Endothelial cell of umbilical vein (primary cell): ENCODE results near the gene TUSC2.

ENCODE experiments used
- EZH2 ChIP-seq: IDR thresholded peaks from 2 replicates; pipeline ENCODE4 v1.6.1; 2012; ENCODE audit warnings: borderline replicate concordance, low read depth, mild to moderate bottlenecking, moderate library complexity, low read length, inconsistent platforms; ENCODE audit not compliant: severe bottlenecking
- FOS ChIP-seq: IDR thresholded peaks from 2 replicates; pipeline ENCODE4 v1.6.1; 2011; ENCODE audit warnings: mild to moderate bottlenecking, low read length, moderate library complexity, borderline replicate concordance; ENCODE audit not compliant: insufficient read depth
- GATA2 ChIP-seq: IDR thresholded peaks from 2 replicates; pipeline ENCODE4 v1.7.0; 2011; ENCODE audit warnings: low read depth, mild to moderate bottlenecking, moderate library complexity, mixed read lengths, low read length; ENCODE audit not compliant: insufficient read length, insufficient read depth
- JUN ChIP-seq: IDR thresholded peaks from 2 replicates; pipeline ENCODE4 v1.6.1; 2011; ENCODE audit warnings: borderline replicate concordance, low read depth; ENCODE audit not compliant: insufficient read length, insufficient read depth
- MAX ChIP-seq: IDR thresholded peaks from 2 replicates; pipeline ENCODE4 v1.6.1; 2011; ENCODE audit not compliant: insufficient read depth, insufficient read length
- MYC ChIP-seq: IDR thresholded peaks from one replicate; pipeline ENCODE4 v1.6.1; 2011; ENCODE audit warnings: mild to moderate bottlenecking, low read depth, low read length
- POLR2A ChIP-seq: IDR thresholded peaks from 2 replicates; pipeline ENCODE4 v1.6.1; 2012; ENCODE audit warnings: low read depth, mild to moderate bottlenecking, control low read depth, low read length
- POLR2AphosphoS5 ChIP-seq: IDR thresholded peaks from 2 replicates; pipeline ENCODE4 v1.6.1; 2012; ENCODE audit warnings: low read depth, mild to moderate bottlenecking, control low read depth, low read length, moderate library complexity; ENCODE audit not compliant: insufficient read depth
- TF ChIP-seq, protein P1 (sequence below), 2 donors: IDR thresholded peaks; 1 replicate in 1 of 2; 2 replicates in 1 of 2; pipeline ENCODE4 v1.5.1; 2011; ENCODE audit warnings: low read length in 2 of 2, mild to moderate bottlenecking in 2 of 2, moderate library complexity in 2 of 2, control low read depth in 1 of 2, inconsistent platforms in 1 of 2, low read depth in 1 of 2; ENCODE audit not compliant: insufficient read depth in 1 of 2; ENCODE audit errors: extremely low read depth in 1 of 2

GRCh38 chr3:50373146-50374051, 45.4 kb upstream of the TUSC2 start:
- no peak for TF ChIP-seq JUN
- TF ChIP-seq POLR2A: no peak
- TF ChIP-seq, protein P1, sequence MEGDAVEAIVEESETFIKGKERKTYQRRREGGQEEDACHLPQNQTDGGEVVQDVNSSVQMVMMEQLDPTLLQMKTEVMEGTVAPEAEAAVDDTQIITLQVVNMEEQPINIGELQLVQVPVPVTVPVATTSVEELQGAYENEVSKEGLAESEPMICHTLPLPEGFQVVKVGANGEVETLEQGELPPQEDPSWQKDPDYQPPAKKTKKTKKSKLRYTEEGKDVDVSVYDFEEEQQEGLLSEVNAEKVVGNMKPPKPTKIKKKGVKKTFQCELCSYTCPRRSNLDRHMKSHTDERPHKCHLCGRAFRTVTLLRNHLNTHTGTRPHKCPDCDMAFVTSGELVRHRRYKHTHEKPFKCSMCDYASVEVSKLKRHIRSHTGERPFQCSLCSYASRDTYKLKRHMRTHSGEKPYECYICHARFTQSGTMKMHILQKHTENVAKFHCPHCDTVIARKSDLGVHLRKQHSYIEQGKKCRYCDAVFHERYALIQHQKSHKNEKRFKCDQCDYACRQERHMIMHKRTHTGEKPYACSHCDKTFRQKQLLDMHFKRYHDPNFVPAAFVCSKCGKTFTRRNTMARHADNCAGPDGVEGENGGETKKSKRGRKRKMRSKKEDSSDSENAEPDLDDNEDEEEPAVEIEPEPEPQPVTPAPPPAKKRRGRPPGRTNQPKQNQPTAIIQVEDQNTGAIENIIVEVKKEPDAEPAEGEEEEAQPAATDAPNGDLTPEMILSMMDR (IDR thresholded peaks at IDR 0.05; ENCODE audit: extremely low read depth in 1 of 2, insufficient read depth in 1 of 2, low read depth in 1 of 2, low read length in 2 of 2): no peak
- TF ChIP-seq EZH2: no peak
- TF ChIP-seq POLR2AphosphoS5: no peak
- TF ChIP-seq MYC: no peak
- TF ChIP-seq MAX: no peak
- no peak for TF ChIP-seq GATA2
- no peak for TF ChIP-seq FOS
